ENCODE results near the gene NMRAL1. TPM values are rescaled to one million over a fixed set of nuclear protein-coding genes. Genes with fewer than 3 reads are reported as not detected.

Gene NMRAL1
- total RNA-seq, 4 donors from 2014 or later: 2.7 to 11.0 (median 9.1) TPM

- H3K36me3 ChIP-seq: no peaks in the 10 kb centered on the region
- TF ChIP-seq CTCF (IDR thresholded peaks at IDR 0.05 in 4 of 5, conservative IDR thresholded peaks at IDR 0.05 in 1 of 5) (no peak), POLR2A (IDR thresholded peaks at IDR 0.05) (no peak)
- in situ Hi-C loops (cut with MboI; ENCODE audit: low sequenced_read_pairs in 4 of 4) (loop anchor here in 2 of 4 donors (25.0 kb wide), 2 partner anchors 92 to 467 kb away; partner anchors contain the start of gene SEC14L5 (in 1 of the 2)), intact Hi-C loops (cut with DNase I; ENCODE audit: low total_unique reads) (no loop called here)
- peak; percentile 35 to 60 for ATAC-seq
- peak overlapping the region in 2 of 4 donors; percentile 54 to 62 for H3K27ac ChIP-seq
- no peaks in the 10 kb centered on the region for H3K9me3 ChIP-seq
- H3K4me3 ChIP-seq: no peak overlapping the region
- no peaks in the 10 kb centered on the region for H3K27me3 ChIP-seq
- no peak for DNase-seq
- peaks cover 21 to 36% of the 10 kb centered on the region in 2 donors for H3K4me1 ChIP-seq
Observed at GRCh38 chr16:4495766-4496165, 21.3 kb upstream of the NMRAL1 start.

DNA sequence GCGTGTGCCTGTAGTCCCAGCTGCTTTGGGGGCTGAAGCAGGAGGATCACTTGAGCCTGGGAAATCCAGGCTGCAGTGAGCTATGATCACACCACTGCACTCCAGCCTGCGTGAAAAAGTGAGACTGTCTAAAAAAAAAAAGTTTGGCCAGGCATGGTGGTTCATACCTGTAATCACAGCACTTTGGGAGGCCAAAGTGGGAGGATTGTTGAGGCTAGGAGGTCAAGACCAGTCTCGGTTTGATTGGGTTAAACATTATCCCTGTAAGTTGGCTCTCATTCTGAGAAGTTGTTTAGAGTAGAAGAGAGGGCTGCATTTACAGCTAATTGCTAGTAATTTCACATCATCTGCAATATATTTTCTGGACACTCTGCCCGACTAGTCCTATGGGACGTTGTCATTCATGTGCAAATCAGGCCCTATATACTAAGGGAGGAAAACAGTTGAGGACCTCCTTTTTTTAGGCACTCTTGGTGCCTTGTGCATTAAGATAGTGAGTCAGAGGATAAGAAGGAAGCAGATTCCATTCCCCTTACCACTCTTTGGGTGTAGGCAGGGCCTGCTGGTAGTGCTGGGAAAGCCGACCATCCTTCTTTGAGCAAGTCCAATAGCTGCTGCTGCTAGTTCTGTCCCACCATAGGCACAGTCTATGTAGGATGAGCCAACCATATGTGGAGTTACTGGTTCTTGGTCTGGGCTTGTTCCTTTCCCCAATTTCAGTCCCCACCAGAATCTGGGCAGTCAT, 20.5 kb upstream of the NMRAL1 start:
- in situ Hi-C loops (cut with MboI; ENCODE audit: low sequenced_read_pairs in 4 of 4): loop anchor here in 2 of 4 donors (25.0 kb wide), 2 partner anchors 92 to 467 kb away; partner anchors contain the start of gene SEC14L5 (in 1 of the 2)
- H3K27ac ChIP-seq: peak overlapping the region in 2 of 4 donors; percentile 54 to 62

DNA sequence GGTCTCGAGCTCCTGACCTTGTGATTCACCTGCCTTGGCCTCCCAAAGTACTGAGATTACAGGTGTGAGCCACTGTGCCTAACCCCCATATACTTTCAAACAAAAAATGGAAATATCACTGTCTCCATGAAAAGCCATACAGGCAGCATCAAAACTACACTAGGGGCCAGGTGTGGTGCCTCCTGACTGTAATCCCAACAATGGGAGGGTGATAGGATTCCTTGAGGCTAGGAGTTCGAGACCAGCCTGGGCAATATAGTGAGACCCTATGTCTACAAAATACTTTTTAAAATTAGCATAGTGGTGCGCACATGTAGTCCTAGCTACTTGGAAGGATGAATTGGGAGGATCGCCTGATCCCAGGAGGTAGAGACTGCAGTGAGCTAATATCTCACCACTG, 17.5 kb upstream of the NMRAL1 start:
- ATAC-seq (no peak), DNase-seq (no peak)
- in situ Hi-C loops (cut with MboI; ENCODE audit: low sequenced_read_pairs in 4 of 4): loop anchor here in 2 of 4 donors (25.0 kb wide), 2 partner anchors 95 to 470 kb away; partner anchors contain the start of gene SEC14L5 (in 1 of the 2)
- H3K4me1 ChIP-seq: peaks cover 10 to 22% of the 10 kb centered on the region in 2 donors
- no peak overlapping the region for H3K27ac ChIP-seq
- no peaks in the 10 kb centered on the region for H3K27me3 ChIP-seq
- no peaks in the 10 kb centered on the region for H3K9me3 ChIP-seq
- intact Hi-C loops (cut with DNase I; ENCODE audit: low total_unique reads): no loop called here
- H3K4me3 ChIP-seq: no peak overlapping the region
- TF ChIP-seq POLR2A (IDR thresholded peaks at IDR 0.05) (no peak), CTCF (IDR thresholded peaks at IDR 0.05 in 4 of 5, conservative IDR thresholded peaks at IDR 0.05 in 1 of 5) (no peak)
- no peaks in the 10 kb centered on the region for H3K36me3 ChIP-seq

More for the DNA sequence above, 20.5 kb upstream of the NMRAL1 start:
- Histone ChIP-seq H3K9me3 (no peaks in the 10 kb centered on the region), H3K4me1 (peaks cover 13 to 28% of the 10 kb centered on the region in 2 donors), H3K27me3 (no peaks in the 10 kb centered on the region), H3K4me3 (no peak overlapping the region), H3K36me3 (no peaks in the 10 kb centered on the region)
- DNase-seq (no peak), ATAC-seq (peak in 1 of 2 donors; percentile 25)
- TF ChIP-seq POLR2A (IDR thresholded peaks at IDR 0.05) (no peak), CTCF (IDR thresholded peaks at IDR 0.05 in 4 of 5, conservative IDR thresholded peaks at IDR 0.05 in 1 of 5) (no peak)
- intact Hi-C loops (cut with DNase I; ENCODE audit: low total_unique reads): no loop called here

GRCh38 chr16:4489030-4489429, 14.6 kb upstream of the NMRAL1 start:
- no peaks in the 10 kb centered on the region for H3K27me3 ChIP-seq
- DNase-seq (no peak), ATAC-seq (no peak)
- H3K36me3 ChIP-seq: peaks cover 0 to 15% of the 10 kb centered on the region in 2 donors
- in situ Hi-C loops (cut with MboI; ENCODE audit: low sequenced_read_pairs in 4 of 4): loop anchor here in 2 of 4 donors (25.0 kb wide), 2 partner anchors 98 to 473 kb away; partner anchors contain the start of gene SEC14L5 (in 1 of the 2)
- H3K27ac ChIP-seq: peak overlapping the region in 2 of 4 donors; percentile 41 to 61
- no peak for TF ChIP-seq CTCF (IDR thresholded peaks at IDR 0.05 in 4 of 5, conservative IDR thresholded peaks at IDR 0.05 in 1 of 5)
- TF ChIP-seq POLR2A (IDR thresholded peaks at IDR 0.05): no peak
- intact Hi-C loops (cut with DNase I; ENCODE audit: low total_unique reads): loop anchor here (1.0 kb wide), 1 partner anchor 28 kb away; no protein-coding TSS in a partner anchor
- H3K4me3 ChIP-seq: no peak overlapping the region
- H3K9me3 ChIP-seq: no peaks in the 10 kb centered on the region
- peaks cover 12 to 21% of the 10 kb centered on the region in 2 donors for H3K4me1 ChIP-seq
